ENCODE measurements around the gene YPEL1.
"Not testable (repeated sequence)": the region's sequence is repeated elsewhere in the genome, so short reads cannot be mapped to it uniquely, and the experiment has no call there.

YPEL1 gene

GRCh38 chr22:21697880-21698279, 37.7 kb downstream of the YPEL1 start:
- DNase-seq, result no peak

GRCh38 chr22:21697021-21697771, 38.4 kb downstream of the YPEL1 start:
- no peak for DNase-seq

- DNase-seq, result no peak
These were observed 39.5 kb downstream of the YPEL1 start for GRCh38 chr22:21696115-21696514.

GRCh38 chr22:21695430-21696085, 40.0 kb downstream of the YPEL1 start:
- no peak for DNase-seq

GRCh38 chr22:21694795-21695429, 40.7 kb downstream of the YPEL1 start:
- DNase-seq, result no peak

- no peak for DNase-seq
These were observed 41.2 kb downstream of the YPEL1 start for GRCh38 chr22:21694394-21694793.

- no peak for DNase-seq
These were observed 41.6 kb downstream of the YPEL1 start for GRCh38 chr22:21693999-21694341.

- DNase-seq, result no peak
These were observed 42.1 kb downstream of the YPEL1 start for GRCh38 chr22:21693333-21693998.

GRCh38 chr22:21692856-21693255, 42.7 kb downstream of the YPEL1 start:
- DNase-seq, result not testable (repeated sequence)

GRCh38 chr22:21691816-21692215, 43.8 kb downstream of the YPEL1 start:
- DNase-seq, result no peak

GRCh38 chr22:21690401-21690801, 45.2 kb downstream of the YPEL1 start:
- DNase-seq, result no peak

- no peak for DNase-seq
These were observed 46.8 kb downstream of the YPEL1 start for GRCh38 chr22:21688706-21689381.

GRCh38 chr22:21688341-21688705, 47.3 kb downstream of the YPEL1 start:
- DNase-seq, result no peak

GRCh38 chr22:21687685-21688259, 47.8 kb downstream of the YPEL1 start:
- no peak for DNase-seq

- DNase-seq, result no peak
These were observed 48.8 kb downstream of the YPEL1 start for GRCh38 chr22:21686634-21687393.

- no peak for DNase-seq
These were observed 49.4 kb downstream of the YPEL1 start for GRCh38 chr22:21686193-21686608.

- no peak for DNase-seq
These were observed 50.5 kb downstream of the YPEL1 start for GRCh38 chr22:21685164-21685513.

- DNase-seq, result no peak
These were observed 51.0 kb downstream of the YPEL1 start for GRCh38 chr22:21684492-21685163.

- DNase-seq, result no peak
These were observed 52.2 kb downstream of the YPEL1 start for GRCh38 chr22:21683401-21683811.

- no peak for DNase-seq
These were observed 53.0 kb downstream of the YPEL1 start for GRCh38 chr22:21682385-21683175.
